ENCODE results near the gene TMEM45B. TPM values are rescaled to one million over a fixed set of nuclear protein-coding genes. Genes with fewer than 3 reads are reported as not detected.
"Not testable (repeated sequence)": the region's sequence is repeated elsewhere in the genome, so short reads cannot be mapped to it uniquely, and the experiment has no call there.

The TMEM45B gene
- total and polyA plus RNA-seq, 8 donors = 0.51 to 3.1 (median 1.6) TPM

DNA sequence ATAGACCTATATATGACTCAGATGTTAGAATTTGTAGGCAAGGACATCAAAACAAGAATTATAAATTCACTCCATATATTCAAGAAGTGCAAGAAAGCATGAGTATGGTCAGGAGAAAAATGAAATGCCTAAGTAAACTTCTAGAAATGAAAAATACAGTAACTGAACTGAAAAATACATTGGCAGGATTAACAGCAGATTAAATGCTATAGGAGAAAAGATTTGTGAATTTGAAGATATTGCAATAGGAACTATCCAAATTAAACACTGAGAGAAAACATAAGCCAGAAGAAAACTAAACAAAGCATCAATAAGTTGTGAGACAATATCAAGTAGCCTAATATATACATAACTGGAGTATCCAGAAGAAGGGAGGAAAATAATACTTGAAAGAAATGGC is 46.6 kb upstream of the TMEM45B start:
- TF ChIP-seq CTCF (IDR thresholded peaks at IDR 0.05) = no peak
- Histone ChIP-seq H3K36me3 (no peaks in the 10 kb centered on the region), H3K27ac (no peak overlapping the region), H3K4me1 (no peaks in the 10 kb centered on the region), H3K27me3 (no peaks in the 10 kb centered on the region), H3K4me3 (no peak overlapping the region), H3K9me3 (no peaks in the 10 kb centered on the region)
- ATAC-seq (no peak), FAIRE-seq (no peak), DNase-seq (no peak)
- intact Hi-C loops (cut with DNase I) = no loop called here

DNA sequence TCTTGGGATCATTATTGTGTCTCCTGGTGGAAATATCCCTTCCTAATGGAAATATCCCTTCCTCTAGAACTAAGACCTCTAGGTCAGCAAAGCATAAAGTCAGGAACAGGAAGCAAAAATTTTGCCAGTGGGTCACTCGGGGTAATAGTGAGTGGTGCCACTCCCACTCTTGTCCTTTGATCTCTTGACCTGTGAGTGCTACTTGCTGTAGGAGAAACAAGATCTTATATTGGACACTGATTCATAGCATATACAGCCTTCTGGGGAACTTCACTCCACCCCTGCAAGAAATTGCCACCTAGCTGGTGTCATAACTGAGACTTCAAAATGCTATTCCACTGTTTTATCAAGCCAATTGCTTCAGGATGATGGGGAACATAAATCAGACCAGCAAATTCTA is 44.7 kb upstream of the TMEM45B start:
- DNase-seq (no peak), ATAC-seq (no peak), FAIRE-seq (no peak)
- no peaks in the 10 kb centered on the region for H3K27me3 ChIP-seq
- no peak overlapping the region for H3K27ac ChIP-seq
- WGBS, 2 donors = 63 to 65% methylated on average over 1 of the region's 1 CpG
- no peak overlapping the region for H3K4me3 ChIP-seq
- no peaks in the 10 kb centered on the region for H3K9me3 ChIP-seq
- intact Hi-C loops (cut with DNase I) = no loop called here
- no peaks in the 10 kb centered on the region for H3K4me1 ChIP-seq
- no peaks in the 10 kb centered on the region for H3K36me3 ChIP-seq
- TF ChIP-seq CTCF (IDR thresholded peaks at IDR 0.05) = no peak

- H3K4me1 ChIP-seq; H3K36me3 ChIP-seq; H3K27ac ChIP-seq; H3K27me3 ChIP-seq; ATAC-seq; H3K9me3 ChIP-seq; H3K4me3 ChIP-seq; intact Hi-C loops (cut with DNase I); DNase-seq; FAIRE-seq: not testable (repeated sequence)
- 65 to 76% methylated on average over 1 of the region's 1 CpG for WGBS, 2 donors
These were observed 44.2 kb upstream of the TMEM45B start for GRCh38 chr11:129771456-129771855.

- no peak for TF ChIP-seq CTCF (IDR thresholded peaks at IDR 0.05)
- no peaks in the 10 kb centered on the region for H3K27me3 ChIP-seq
- ATAC-seq = no peak
- no peak overlapping the region for H3K4me3 ChIP-seq
- intact Hi-C loops (cut with DNase I) = no loop called here
- no peaks in the 10 kb centered on the region for H3K9me3 ChIP-seq
- DNase-seq = no peak
- no peak for FAIRE-seq
- H3K36me3 ChIP-seq = no peaks in the 10 kb centered on the region
- H3K4me1 ChIP-seq = no peaks in the 10 kb centered on the region
- H3K27ac ChIP-seq = no peak overlapping the region
- WGBS, 2 donors = 56 to 64% methylated on average over 5 of the region's 5 CpGs
These were observed 36.8 kb upstream of the TMEM45B start for GRCh38 chr11:129778877-129779276.

DNA sequence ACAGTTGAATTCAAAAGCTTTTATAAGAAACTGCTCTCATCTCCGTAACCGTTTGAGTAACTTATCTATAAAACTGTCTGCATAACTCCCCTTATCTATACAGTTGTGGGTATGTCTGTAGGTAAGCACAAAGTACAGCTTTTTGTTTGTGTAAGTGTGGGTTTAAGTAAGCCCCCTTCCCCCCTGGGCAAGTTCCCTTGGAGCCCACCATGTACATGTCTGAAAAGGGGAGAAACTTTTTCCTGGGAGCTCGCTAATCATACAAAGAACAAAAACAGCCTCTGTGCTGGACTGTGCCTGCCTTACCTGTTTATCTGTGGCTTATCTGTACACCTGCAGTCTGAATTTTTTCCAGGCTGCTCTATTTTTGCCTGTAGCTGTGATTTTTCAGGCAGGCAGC is 36.3 kb upstream of the TMEM45B start:
- DNase-seq = no peak
- H3K9me3 ChIP-seq = no peaks in the 10 kb centered on the region
- H3K4me3 ChIP-seq = no peak overlapping the region
- FAIRE-seq = no peak
- 5 to 17% methylated on average over 3 of the region's 3 CpGs for WGBS, 2 donors
- H3K27me3 ChIP-seq = no peaks in the 10 kb centered on the region
- no peak overlapping the region for H3K27ac ChIP-seq
- intact Hi-C loops (cut with DNase I) = no loop called here
- H3K36me3 ChIP-seq = no peaks in the 10 kb centered on the region
- TF ChIP-seq CTCF (IDR thresholded peaks at IDR 0.05) = no peak
- ATAC-seq = peak in 3 of 4 donors; percentile 63 to 89 (median 77)
- no peaks in the 10 kb centered on the region for H3K4me1 ChIP-seq

Measured in pancreas (tissue), 10 donors.